ENCODE measurements around the gene CALD1.

The CALD1 gene

GRCh38 chr7:134851141-134851540 is 71.7 kb downstream of the CALD1 start:
- ATAC-seq = no peak
- TF ChIP-seq ZC3H10 (CRISPR knock-in tag; IDR thresholded peaks at IDR 0.05) = no peak
- TF ChIP-seq PPARA (CRISPR knock-in tag; IDR thresholded peaks at IDR 0.05; ENCODE audit: borderline replicate concordance) = no peak
- TF ChIP-seq ZFP30 (CRISPR knock-in tag; IDR thresholded peaks at IDR 0.05) = no peak
- TF ChIP-seq ZFP3 (CRISPR knock-in tag; IDR thresholded peaks at IDR 0.05) = no peak
- TF ChIP-seq OSR1 (CRISPR knock-in tag; IDR thresholded peaks at IDR 0.05) = no peak
- no peak for TF ChIP-seq BACH2 (CRISPR knock-in tag; IDR thresholded peaks at IDR 0.05; ENCODE audit: borderline replicate concordance)
- TF ChIP-seq TSHZ2 (CRISPR knock-in tag; IDR thresholded peaks at IDR 0.05) = no peak
- TF ChIP-seq ZNF70 (CRISPR knock-in tag; IDR thresholded peaks at IDR 0.05) = no peak
- no peak for TF ChIP-seq RARB (CRISPR knock-in tag; IDR thresholded peaks at IDR 0.05)
- TF ChIP-seq TOX (CRISPR knock-in tag; IDR thresholded peaks at IDR 0.05; ENCODE audit: borderline replicate concordance) = no peak
- no peak for TF ChIP-seq ARNTL (CRISPR knock-in tag; IDR thresholded peaks at IDR 0.05; ENCODE audit: borderline replicate concordance, low read depth)
- TF ChIP-seq ZNF8 (CRISPR knock-in tag; IDR thresholded peaks at IDR 0.05) = no peak
- TF ChIP-seq PATZ1 (CRISPR knock-in tag; IDR thresholded peaks at IDR 0.05; ENCODE audit: borderline replicate concordance) = no peak
- no peak for TF ChIP-seq TCF4 (CRISPR knock-in tag; IDR thresholded peaks at IDR 0.05; ENCODE audit: borderline replicate concordance)
- no peak for TF ChIP-seq SNAI2 (CRISPR knock-in tag; IDR thresholded peaks at IDR 0.05)
- no peak for TF ChIP-seq ISL1 (CRISPR knock-in tag; IDR thresholded peaks at IDR 0.05)
- TF ChIP-seq POU6F1 (CRISPR knock-in tag; IDR thresholded peaks at IDR 0.05; ENCODE audit: borderline replicate concordance, low read depth) = no peak
- TF ChIP-seq CREB5 (CRISPR knock-in tag; IDR thresholded peaks at IDR 0.05; ENCODE audit: low read depth) = no peak
- no peak for TF ChIP-seq CSDC2 (CRISPR knock-in tag; IDR thresholded peaks at IDR 0.05)
- TF ChIP-seq ESRRG (CRISPR knock-in tag; IDR thresholded peaks at IDR 0.05) = no peak

- TF ChIP-seq BACH2 (CRISPR knock-in tag; IDR thresholded peaks at IDR 0.05; ENCODE audit: borderline replicate concordance) = no peak
- no peak for TF ChIP-seq TCF4 (CRISPR knock-in tag; IDR thresholded peaks at IDR 0.05; ENCODE audit: borderline replicate concordance)
- TF ChIP-seq PATZ1 (CRISPR knock-in tag; IDR thresholded peaks at IDR 0.05; ENCODE audit: borderline replicate concordance) = no peak
- no peak for TF ChIP-seq CSDC2 (CRISPR knock-in tag; IDR thresholded peaks at IDR 0.05)
- TF ChIP-seq ZNF565 (CRISPR knock-in tag; conservative IDR thresholded peaks at IDR 0.05; ENCODE audit: low read depth) = no peak
- TF ChIP-seq TOX (CRISPR knock-in tag; IDR thresholded peaks at IDR 0.05; ENCODE audit: borderline replicate concordance) = no peak
- no peak for TF ChIP-seq RARB (CRISPR knock-in tag; IDR thresholded peaks at IDR 0.05)
- no peak for TF ChIP-seq CSRNP3 (CRISPR knock-in tag; IDR thresholded peaks at IDR 0.05)
- no peak for TF ChIP-seq GLIS3 (CRISPR knock-in tag; IDR thresholded peaks at IDR 0.05)
- TF ChIP-seq ZFP3 (CRISPR knock-in tag; IDR thresholded peaks at IDR 0.05) = no peak
- no peak for TF ChIP-seq ISL1 (CRISPR knock-in tag; IDR thresholded peaks at IDR 0.05)
- TF ChIP-seq TSHZ2 (CRISPR knock-in tag; IDR thresholded peaks at IDR 0.05) = no peak
- TF ChIP-seq ARNTL (CRISPR knock-in tag; IDR thresholded peaks at IDR 0.05; ENCODE audit: borderline replicate concordance, low read depth) = no peak
- TF ChIP-seq PPARA (CRISPR knock-in tag; IDR thresholded peaks at IDR 0.05; ENCODE audit: borderline replicate concordance) = no peak
- no peak for TF ChIP-seq ZNF70 (CRISPR knock-in tag; IDR thresholded peaks at IDR 0.05)
- no peak for TF ChIP-seq ESRRG (CRISPR knock-in tag; IDR thresholded peaks at IDR 0.05)
- no peak for TF ChIP-seq ZC3H10 (CRISPR knock-in tag; IDR thresholded peaks at IDR 0.05)
- no peak for ATAC-seq
Measured at GRCh38 chr7:134852625-134853024, 73.2 kb downstream of the CALD1 start.

All from SK-N-SH treated with all-trans-retinoic acid at 6 μM for 48 hours (cell line).